ENCODE results near the gene CENPP. TPM values are rescaled to one million over a fixed set of nuclear protein-coding genes. Genes with fewer than 3 reads are reported as not detected.

The CENPP gene
- total and polyA plus RNA-seq, 2 donors from 2014 or later = 1.2 to 4.2 TPM

- no peaks in the 10 kb centered on the region for H3K27me3 ChIP-seq (ENCODE audit: control insufficient read depth, insufficient read depth, low read length)
- TF ChIP-seq, protein P1, sequence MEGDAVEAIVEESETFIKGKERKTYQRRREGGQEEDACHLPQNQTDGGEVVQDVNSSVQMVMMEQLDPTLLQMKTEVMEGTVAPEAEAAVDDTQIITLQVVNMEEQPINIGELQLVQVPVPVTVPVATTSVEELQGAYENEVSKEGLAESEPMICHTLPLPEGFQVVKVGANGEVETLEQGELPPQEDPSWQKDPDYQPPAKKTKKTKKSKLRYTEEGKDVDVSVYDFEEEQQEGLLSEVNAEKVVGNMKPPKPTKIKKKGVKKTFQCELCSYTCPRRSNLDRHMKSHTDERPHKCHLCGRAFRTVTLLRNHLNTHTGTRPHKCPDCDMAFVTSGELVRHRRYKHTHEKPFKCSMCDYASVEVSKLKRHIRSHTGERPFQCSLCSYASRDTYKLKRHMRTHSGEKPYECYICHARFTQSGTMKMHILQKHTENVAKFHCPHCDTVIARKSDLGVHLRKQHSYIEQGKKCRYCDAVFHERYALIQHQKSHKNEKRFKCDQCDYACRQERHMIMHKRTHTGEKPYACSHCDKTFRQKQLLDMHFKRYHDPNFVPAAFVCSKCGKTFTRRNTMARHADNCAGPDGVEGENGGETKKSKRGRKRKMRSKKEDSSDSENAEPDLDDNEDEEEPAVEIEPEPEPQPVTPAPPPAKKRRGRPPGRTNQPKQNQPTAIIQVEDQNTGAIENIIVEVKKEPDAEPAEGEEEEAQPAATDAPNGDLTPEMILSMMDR (IDR thresholded peaks at IDR 0.05; ENCODE audit: borderline replicate concordance, extremely low read depth, insufficient read depth) = no peak
- intact Hi-C loops (cut with DNase I) = loop anchor here (10.0 kb wide), 2 partner anchors 303 to 503 kb away; no protein-coding TSS in a partner anchor
- DNase-seq (no peak), FAIRE-seq (no peak)
- peaks cover 0 to 55% (median 15%) of the 10 kb centered on the region in 3 donors for H3K36me3 ChIP-seq (ENCODE audit: control insufficient read depth in 2 of 3, insufficient read depth in 3 of 3, low read length in 3 of 3)
- H3K27ac ChIP-seq (ENCODE audit: low read depth in 2 of 2, low read length in 2 of 2) = no peak overlapping the region
- no peak overlapping the region for H3K9ac ChIP-seq (ENCODE audit: low read length in 3 of 3)
- H3K4me3 ChIP-seq (ENCODE audit: low read length in 3 of 3) = no peak overlapping the region
- H3K9me3 ChIP-seq (ENCODE audit: control insufficient read depth in 2 of 3, insufficient read depth in 1 of 3, low read length in 3 of 3) = no peaks in the 10 kb centered on the region
- peaks cover 0 to 3% (median 0%) of the 10 kb centered on the region in 3 donors for H3K4me1 ChIP-seq (ENCODE audit: control insufficient read depth in 2 of 3, insufficient read depth in 2 of 3, low read depth in 1 of 3, low read length in 3 of 3)
Measured at GRCh38 chr9:92637326-92637725, 311.6 kb downstream of the CENPP start.

DNA sequence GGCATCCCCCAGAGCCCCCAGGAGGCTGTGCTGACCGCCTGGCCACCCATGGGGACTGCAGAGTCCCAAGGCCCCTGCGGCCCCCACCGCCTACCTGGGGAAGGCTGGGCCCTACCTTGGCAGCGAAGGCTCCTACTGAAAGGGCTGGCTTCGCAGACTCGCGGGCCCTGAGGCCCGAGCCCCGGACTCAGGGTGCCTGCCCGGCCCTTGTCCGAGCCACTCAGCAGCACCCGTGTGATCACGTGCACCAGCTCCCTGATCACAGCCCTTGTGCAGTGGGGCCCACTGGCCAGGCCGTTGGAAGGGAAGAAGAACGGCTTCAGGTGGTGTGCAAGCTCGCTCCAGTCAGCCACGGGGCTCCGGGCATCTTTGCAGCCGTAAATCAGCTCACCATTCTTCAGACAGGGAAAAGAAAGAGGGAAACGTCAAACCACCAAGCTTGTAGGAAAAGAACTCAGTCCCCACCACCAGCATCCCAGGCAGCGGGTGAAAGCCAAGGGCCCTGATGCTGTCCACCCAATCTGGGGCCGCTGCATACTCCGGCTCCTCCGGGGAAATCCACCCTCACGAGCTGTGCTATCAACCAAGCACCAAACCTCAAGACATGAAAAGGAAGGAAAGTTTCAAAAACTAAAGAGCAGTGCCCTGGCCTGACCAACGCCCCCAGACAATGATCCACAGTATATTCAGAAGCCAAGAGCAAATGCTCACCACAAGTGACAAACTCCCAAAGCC lies 312.3 kb downstream of the CENPP start:
- FAIRE-seq (no peak), DNase-seq (no peak)
- intact Hi-C loops (cut with DNase I) = loop anchor here (10.0 kb wide), 2 partner anchors 303 to 503 kb away; no protein-coding TSS in a partner anchor
- no peaks in the 10 kb centered on the region for H3K27me3 ChIP-seq (ENCODE audit: control insufficient read depth, insufficient read depth, low read length)
- no peak overlapping the region for H3K4me3 ChIP-seq (ENCODE audit: low read length in 3 of 3)
- H3K27ac ChIP-seq (ENCODE audit: low read depth in 2 of 2, low read length in 2 of 2) = no peak overlapping the region
- peaks cover 0 to 58% (median 21%) of the 10 kb centered on the region in 3 donors for H3K36me3 ChIP-seq (ENCODE audit: control insufficient read depth in 2 of 3, insufficient read depth in 3 of 3, low read length in 3 of 3)
- TF ChIP-seq, protein P1 (IDR thresholded peaks at IDR 0.05; ENCODE audit: borderline replicate concordance, extremely low read depth, insufficient read depth) = no peak
- H3K9ac ChIP-seq (ENCODE audit: low read length in 3 of 3) = no peak overlapping the region
- H3K4me1 ChIP-seq (ENCODE audit: control insufficient read depth in 2 of 3, insufficient read depth in 2 of 3, low read depth in 1 of 3, low read length in 3 of 3) = peaks cover 0 to 3% (median 0%) of the 10 kb centered on the region in 3 donors
- no peaks in the 10 kb centered on the region for H3K9me3 ChIP-seq (ENCODE audit: control insufficient read depth in 2 of 3, insufficient read depth in 1 of 3, low read length in 3 of 3)

- intact Hi-C loops (cut with DNase I) = loop anchor here (10.0 kb wide), 2 partner anchors 304 to 504 kb away; no protein-coding TSS in a partner anchor
- Histone ChIP-seq H3K4me1 (ENCODE audit: control insufficient read depth in 2 of 3, insufficient read depth in 2 of 3, low read depth in 1 of 3, low read length in 3 of 3) (peaks cover 0 to 3% (median 0%) of the 10 kb centered on the region in 3 donors), H3K27me3 (ENCODE audit: control insufficient read depth, insufficient read depth, low read length) (no peaks in the 10 kb centered on the region), H3K36me3 (ENCODE audit: control insufficient read depth in 2 of 3, insufficient read depth in 3 of 3, low read length in 3 of 3) (peaks cover 0 to 59% (median 21%) of the 10 kb centered on the region in 3 donors), H3K9ac (ENCODE audit: low read length in 3 of 3) (no peak overlapping the region), H3K9me3 (ENCODE audit: control insufficient read depth in 2 of 3, insufficient read depth in 1 of 3, low read length in 3 of 3) (no peaks in the 10 kb centered on the region), H3K27ac (ENCODE audit: low read depth in 2 of 2, low read length in 2 of 2) (no peak overlapping the region), H3K4me3 (ENCODE audit: low read length in 3 of 3) (no peak overlapping the region)
- TF ChIP-seq, protein P1 (IDR thresholded peaks at IDR 0.05; ENCODE audit: borderline replicate concordance, extremely low read depth, insufficient read depth) = no peak
- FAIRE-seq (no peak), DNase-seq (no peak)
Measured at GRCh38 chr9:92638621-92639101, 312.9 kb downstream of the CENPP start.

Measured in kidney (tissue), 14 donors.